ENCODE data around the gene TGFBR3.

GRCh38 chr1:91730801-91731732 is 154.9 kb downstream of the TGFBR3 start:
- TF ChIP-seq CTCF (IDR thresholded peaks at IDR 0.05; ENCODE audit: insufficient read depth, low read length, poor library complexity, severe bottlenecking) (no peak), EZH2phosphoT487 (conservative IDR thresholded peaks at IDR 0.05; ENCODE audit: low read length) (no peak)
